ENCODE measurements around the gene KDF1.

The KDF1 gene

DNA sequence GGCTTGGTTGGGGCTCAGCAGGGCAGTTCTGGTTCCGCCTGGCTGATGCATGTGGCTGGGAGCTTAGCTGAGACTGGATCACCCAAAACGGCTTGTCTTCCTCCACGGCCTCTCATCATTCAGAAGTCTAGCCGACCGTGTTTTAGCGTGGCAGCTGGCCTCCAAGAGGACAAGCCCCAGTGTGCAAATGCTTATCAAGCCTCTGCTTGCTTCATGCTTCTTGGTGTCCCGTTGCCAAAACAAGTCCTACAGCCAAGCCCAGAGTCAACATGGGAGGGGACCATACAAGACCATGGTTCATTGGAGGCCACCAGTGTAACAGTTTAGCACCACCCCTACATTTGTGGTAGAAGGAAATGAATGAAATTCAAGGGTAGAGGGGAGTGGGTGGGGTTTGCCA, 10.5 kb upstream of the KDF1 start:
- no peak overlapping the region for H3K9ac ChIP-seq (ENCODE audit: low read length)
- H3K27ac ChIP-seq (ENCODE audit: low read depth, low read length), result no peak overlapping the region
- no peaks in the 10 kb centered on the region for H3K4me1 ChIP-seq (ENCODE audit: insufficient read depth, low read length)
- no peaks in the 10 kb centered on the region for H3K27me3 ChIP-seq (ENCODE audit: control insufficient read depth in 1 of 2, insufficient read depth in 2 of 2, low read length in 2 of 2)
- no peaks in the 10 kb centered on the region for H3K9me3 ChIP-seq (ENCODE audit: low read length)
- no peak overlapping the region for H3K4me3 ChIP-seq (ENCODE audit: low read depth in 1 of 2, low read length in 2 of 2)
- H3K36me3 ChIP-seq (ENCODE audit: insufficient read depth, low read length), result no peaks in the 10 kb centered on the region

DNA sequence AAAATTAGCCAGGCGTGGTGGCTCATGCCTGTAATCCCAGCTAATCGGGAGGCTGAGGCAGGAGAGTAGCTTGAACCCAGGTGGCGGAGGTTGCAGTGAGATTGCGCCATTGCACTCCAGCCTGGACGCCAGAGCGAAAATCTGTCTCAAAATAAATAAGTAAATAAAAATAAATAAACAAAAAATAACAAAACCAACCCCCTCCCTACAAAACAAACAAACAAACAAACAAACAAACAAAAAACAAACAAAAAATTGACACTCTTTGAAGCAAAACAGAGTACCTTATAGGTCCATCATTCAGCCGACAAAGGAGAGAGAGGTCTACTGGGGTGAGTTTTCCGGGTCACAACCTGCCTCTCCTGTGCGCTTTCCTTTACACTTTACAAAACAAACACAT, 5.4 kb upstream of the KDF1 start:
- Histone ChIP-seq H3K9me3 (ENCODE audit: low read length) (no peaks in the 10 kb centered on the region), H3K4me3 (ENCODE audit: low read depth in 1 of 2, low read length in 2 of 2) (no peak overlapping the region), H3K36me3 (ENCODE audit: insufficient read depth, low read length) (no peaks in the 10 kb centered on the region), H3K4me1 (ENCODE audit: insufficient read depth, low read length) (no peaks in the 10 kb centered on the region), H3K27me3 (ENCODE audit: control insufficient read depth in 1 of 2, insufficient read depth in 2 of 2, low read length in 2 of 2) (peaks cover 3 to 5% of the 10 kb centered on the region in 2 donors), H3K27ac (ENCODE audit: low read depth, low read length) (no peak overlapping the region), H3K9ac (ENCODE audit: low read length) (no peak overlapping the region)

DNA sequence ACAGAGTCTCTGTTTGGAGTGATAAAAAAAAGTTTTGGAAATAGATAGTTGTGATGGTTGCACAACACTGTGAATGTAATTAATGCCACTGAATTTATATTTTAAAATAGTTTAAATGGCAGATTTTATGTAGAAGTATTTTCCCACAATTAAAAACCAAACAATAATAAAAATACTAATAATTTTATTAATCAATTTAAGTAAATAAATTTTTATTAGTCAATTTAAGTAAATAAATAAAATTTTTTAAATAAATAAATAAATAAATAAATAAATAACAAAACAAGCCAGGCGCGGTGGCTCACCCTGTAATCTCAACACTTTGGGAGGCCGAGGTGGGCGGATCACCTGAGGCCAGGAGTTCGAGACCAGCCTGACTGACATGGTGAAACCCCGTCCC, 4.9 kb upstream of the KDF1 start:
- Histone ChIP-seq H3K36me3 (ENCODE audit: insufficient read depth, low read length) (no peaks in the 10 kb centered on the region), H3K4me1 (ENCODE audit: insufficient read depth, low read length) (no peaks in the 10 kb centered on the region), H3K27me3 (ENCODE audit: control insufficient read depth in 1 of 2, insufficient read depth in 2 of 2, low read length in 2 of 2) (peaks cover 7 to 9% of the 10 kb centered on the region in 2 donors), H3K27ac (ENCODE audit: low read depth, low read length) (no peak overlapping the region), H3K9me3 (ENCODE audit: low read length) (no peaks in the 10 kb centered on the region), H3K4me3 (ENCODE audit: low read depth in 1 of 2, low read length in 2 of 2) (no peak overlapping the region), H3K9ac (ENCODE audit: low read length) (no peak overlapping the region)

DNA sequence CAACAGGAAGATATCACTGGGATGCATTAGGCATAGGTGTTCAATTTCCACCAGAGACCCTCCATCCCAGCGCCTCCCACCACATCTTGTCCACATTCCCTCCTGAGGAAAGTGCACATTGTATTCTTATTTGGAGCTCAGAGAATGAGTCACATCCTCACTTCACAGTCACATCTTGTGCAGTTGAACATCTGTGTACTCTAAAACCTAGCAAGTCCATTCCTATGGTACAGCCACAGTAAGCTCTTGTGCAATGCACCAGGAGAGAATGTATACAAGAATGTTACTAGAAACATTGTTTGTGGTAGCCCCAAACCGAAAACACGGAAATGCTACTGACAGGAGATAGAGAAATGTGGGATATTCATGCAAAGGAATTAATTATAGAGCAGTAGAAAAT, 1.6 kb upstream of the KDF1 start:
- no peaks in the 10 kb centered on the region for H3K9me3 ChIP-seq (ENCODE audit: low read length)
- H3K9ac ChIP-seq (ENCODE audit: low read length), result no peak overlapping the region
- no peaks in the 10 kb centered on the region for H3K36me3 ChIP-seq (ENCODE audit: insufficient read depth, low read length)
- H3K4me3 ChIP-seq (ENCODE audit: low read depth in 1 of 2, low read length in 2 of 2), result no peak overlapping the region
- no peaks in the 10 kb centered on the region for H3K4me1 ChIP-seq (ENCODE audit: insufficient read depth, low read length)
- H3K27me3 ChIP-seq (ENCODE audit: control insufficient read depth in 1 of 2, insufficient read depth in 2 of 2, low read length in 2 of 2), result peaks cover 24 to 27% of the 10 kb centered on the region in 2 donors
- no peak overlapping the region for H3K27ac ChIP-seq (ENCODE audit: low read depth, low read length)

DNA sequence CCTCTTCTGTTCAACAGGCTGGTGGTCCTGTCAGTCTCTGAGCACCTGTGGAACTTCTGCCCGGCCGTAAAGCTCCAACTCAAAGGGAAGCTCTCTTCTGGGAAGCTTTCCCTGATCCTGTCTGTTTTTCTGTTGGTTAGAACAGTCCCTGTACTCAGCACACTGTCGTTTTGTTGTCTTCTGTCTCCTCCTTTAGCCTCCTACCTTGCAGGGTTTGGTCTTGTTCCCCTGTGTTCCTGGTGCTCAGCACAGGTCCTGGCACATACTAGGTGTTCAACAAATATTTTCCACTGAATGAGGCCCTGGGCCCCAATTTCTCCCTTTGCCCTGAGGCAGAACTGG, 328 bp upstream of the KDF1 start:
- no peak overlapping the region for H3K9ac ChIP-seq (ENCODE audit: low read length)
- no peaks in the 10 kb centered on the region for H3K4me1 ChIP-seq (ENCODE audit: insufficient read depth, low read length)

DNA sequence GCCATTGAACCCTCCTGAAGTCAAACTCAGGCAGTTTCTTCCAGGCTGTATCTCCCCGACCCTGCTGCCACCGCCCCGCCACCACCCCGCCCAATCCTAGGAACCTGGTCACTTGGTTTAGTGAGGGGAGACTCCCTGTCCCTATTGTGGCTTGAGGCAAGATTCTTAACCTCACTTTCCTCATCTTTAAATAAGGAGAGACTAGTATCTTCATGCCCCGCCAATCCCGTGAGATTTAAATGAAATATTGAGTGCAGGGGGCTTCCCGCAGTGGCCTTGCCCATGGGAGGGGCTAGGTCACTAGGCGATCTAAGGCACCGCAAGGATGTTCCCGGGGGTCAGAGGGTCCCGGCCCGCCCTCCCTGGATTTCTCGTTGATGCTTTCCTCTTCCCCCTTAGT, 998 bp downstream of the KDF1 start:
- H3K9me3 ChIP-seq (ENCODE audit: low read length), result no peaks in the 10 kb centered on the region
- no peak overlapping the region for H3K4me3 ChIP-seq (ENCODE audit: low read depth in 1 of 2, low read length in 2 of 2)
- no peaks in the 10 kb centered on the region for H3K36me3 ChIP-seq (ENCODE audit: insufficient read depth, low read length)
- no peak overlapping the region for H3K9ac ChIP-seq (ENCODE audit: low read length)
- no peaks in the 10 kb centered on the region for H3K4me1 ChIP-seq (ENCODE audit: insufficient read depth, low read length)
- H3K27me3 ChIP-seq (ENCODE audit: control insufficient read depth in 1 of 2, insufficient read depth in 2 of 2, low read length in 2 of 2), result peaks cover 24 to 27% of the 10 kb centered on the region in 2 donors
- H3K27ac ChIP-seq (ENCODE audit: low read depth, low read length), result no peak overlapping the region

More for the DNA sequence above, 328 bp upstream of the KDF1 start:
- Histone ChIP-seq H3K4me3 (ENCODE audit: low read depth in 1 of 2, low read length in 2 of 2) (no peak overlapping the region), H3K27me3 (ENCODE audit: control insufficient read depth in 1 of 2, insufficient read depth in 2 of 2, low read length in 2 of 2) (peaks cover 24 to 27% of the 10 kb centered on the region in 2 donors), H3K9me3 (ENCODE audit: low read length) (no peaks in the 10 kb centered on the region), H3K27ac (ENCODE audit: low read depth, low read length) (no peak overlapping the region), H3K36me3 (ENCODE audit: insufficient read depth, low read length) (no peaks in the 10 kb centered on the region)

DNA sequence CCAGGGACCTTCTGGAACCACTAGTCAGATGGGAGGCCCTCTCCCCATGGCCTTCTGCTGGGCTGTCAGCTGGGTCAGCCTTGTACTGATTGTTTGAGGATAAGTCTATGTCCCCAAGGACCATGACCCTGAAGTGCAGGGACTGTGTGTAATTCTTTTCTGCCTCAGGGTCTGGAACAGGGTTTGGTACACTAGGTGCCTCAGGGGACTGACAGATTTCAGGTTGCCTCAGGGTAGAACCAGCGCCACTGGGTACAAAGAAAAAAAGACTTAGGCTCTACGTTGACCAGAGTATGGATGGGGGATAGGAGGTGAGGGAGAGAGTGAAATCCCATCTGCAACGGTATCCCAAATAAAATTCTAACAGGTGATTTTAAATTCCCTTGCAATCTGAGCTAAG, 3.0 kb downstream of the KDF1 start:
- H3K27ac ChIP-seq (ENCODE audit: low read depth, low read length), result no peak overlapping the region
- H3K4me1 ChIP-seq (ENCODE audit: insufficient read depth, low read length), result no peaks in the 10 kb centered on the region
- H3K4me3 ChIP-seq (ENCODE audit: low read depth in 1 of 2, low read length in 2 of 2), result no peak overlapping the region

DNA sequence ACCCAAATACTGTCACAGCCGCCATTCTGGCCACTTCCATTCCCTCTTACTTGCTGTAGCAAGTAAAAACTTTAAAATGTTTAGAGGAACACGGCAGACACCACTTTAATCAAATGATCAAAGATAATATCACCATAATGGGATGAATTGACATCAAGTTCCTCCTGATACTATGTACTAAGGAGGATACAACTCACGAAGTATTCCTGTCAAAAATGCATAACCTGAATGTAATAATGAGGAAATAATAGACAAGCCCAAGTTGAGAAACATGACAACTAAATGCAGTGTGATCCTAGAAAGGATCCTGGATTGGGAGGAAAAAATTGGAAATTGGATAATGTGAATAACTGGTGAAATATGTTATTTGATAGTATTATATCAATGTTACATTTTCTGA, 3.9 kb downstream of the KDF1 start:
- Histone ChIP-seq H3K4me3 (ENCODE audit: low read depth in 1 of 2, low read length in 2 of 2) (no peak overlapping the region), H3K27me3 (ENCODE audit: control insufficient read depth in 1 of 2, insufficient read depth in 2 of 2, low read length in 2 of 2) (peaks cover 24 to 27% of the 10 kb centered on the region in 2 donors), H3K4me1 (ENCODE audit: insufficient read depth, low read length) (no peaks in the 10 kb centered on the region), H3K9ac (ENCODE audit: low read length) (no peak overlapping the region), H3K36me3 (ENCODE audit: insufficient read depth, low read length) (no peaks in the 10 kb centered on the region), H3K27ac (ENCODE audit: low read depth, low read length) (no peak overlapping the region), H3K9me3 (ENCODE audit: low read length) (no peaks in the 10 kb centered on the region)

More for the DNA sequence above, 3.0 kb downstream of the KDF1 start:
- peaks cover 24 to 27% of the 10 kb centered on the region in 2 donors for H3K27me3 ChIP-seq (ENCODE audit: control insufficient read depth in 1 of 2, insufficient read depth in 2 of 2, low read length in 2 of 2)
- no peaks in the 10 kb centered on the region for H3K36me3 ChIP-seq (ENCODE audit: insufficient read depth, low read length)
- H3K9me3 ChIP-seq (ENCODE audit: low read length), result no peaks in the 10 kb centered on the region
- no peak overlapping the region for H3K9ac ChIP-seq (ENCODE audit: low read length)

DNA sequence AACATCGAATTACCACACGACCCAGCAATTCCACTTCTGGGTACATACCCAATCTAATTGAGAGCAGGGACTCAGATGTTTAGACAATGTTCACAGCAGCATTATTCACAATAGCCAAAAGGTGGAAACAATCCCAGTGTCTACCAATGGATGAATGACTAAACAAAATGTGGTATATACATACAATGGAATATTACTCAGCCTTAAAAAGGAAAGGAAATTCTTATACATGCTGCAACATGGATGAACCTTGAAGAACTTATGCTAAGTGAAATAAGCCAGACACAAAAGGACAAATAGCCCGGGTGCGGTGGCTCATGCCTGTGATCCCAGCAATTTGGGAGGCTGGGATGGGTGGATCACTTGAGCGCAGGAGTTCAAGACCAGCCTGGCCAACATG, 6.9 kb downstream of the KDF1 start:
- H3K4me1 ChIP-seq (ENCODE audit: insufficient read depth, low read length), result no peaks in the 10 kb centered on the region
- no peaks in the 10 kb centered on the region for H3K9me3 ChIP-seq (ENCODE audit: low read length)
- no peak overlapping the region for H3K4me3 ChIP-seq (ENCODE audit: low read depth in 1 of 2, low read length in 2 of 2)
- H3K9ac ChIP-seq (ENCODE audit: low read length), result no peak overlapping the region
- H3K36me3 ChIP-seq (ENCODE audit: insufficient read depth, low read length), result no peaks in the 10 kb centered on the region
- H3K27me3 ChIP-seq (ENCODE audit: control insufficient read depth in 1 of 2, insufficient read depth in 2 of 2, low read length in 2 of 2), result peaks cover 0 to 1% of the 10 kb centered on the region in 2 donors
- no peak overlapping the region for H3K27ac ChIP-seq (ENCODE audit: low read depth, low read length)

DNA sequence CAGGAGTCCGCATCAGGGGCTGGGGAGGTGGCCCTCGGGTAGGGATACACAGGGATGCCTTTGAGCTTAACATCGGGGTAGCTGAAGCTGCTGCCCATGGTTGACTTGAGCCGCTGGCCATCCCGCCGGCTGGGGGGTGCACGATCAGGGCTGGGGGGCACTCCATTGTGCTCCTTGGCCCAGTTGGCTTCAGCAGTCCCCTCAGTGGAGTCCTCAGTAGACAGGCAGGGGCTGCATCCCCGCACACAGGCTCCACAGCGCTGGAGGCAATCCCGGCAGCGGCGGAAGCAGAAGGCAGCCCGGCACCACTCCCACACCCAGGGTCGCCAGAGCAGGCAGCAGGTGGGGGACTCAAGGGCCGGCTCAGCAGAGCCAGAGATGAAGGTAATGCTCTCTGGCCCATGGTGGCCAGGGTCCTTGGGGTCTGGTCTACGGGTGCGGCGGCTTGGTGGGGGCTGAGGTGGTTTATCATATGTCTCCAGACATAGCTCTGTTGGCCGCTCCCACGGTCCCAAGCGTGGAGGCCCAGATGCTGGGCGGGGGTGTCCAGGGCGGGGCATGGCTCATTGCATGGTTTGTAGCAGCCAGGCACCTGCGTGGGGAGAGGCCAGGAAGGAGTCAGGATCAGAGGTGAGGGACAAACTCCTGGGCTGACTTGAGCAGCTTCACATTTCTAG, 8.3 kb downstream of the KDF1 start:
- Histone ChIP-seq H3K27me3 (ENCODE audit: control insufficient read depth in 1 of 2, insufficient read depth in 2 of 2, low read length in 2 of 2) (no peaks in the 10 kb centered on the region), H3K4me3 (ENCODE audit: low read depth in 1 of 2, low read length in 2 of 2) (no peak overlapping the region), H3K36me3 (ENCODE audit: insufficient read depth, low read length) (peaks cover 3% of the 10 kb centered on the region), H3K9ac (ENCODE audit: low read length) (no peak overlapping the region), H3K27ac (ENCODE audit: low read depth, low read length) (no peak overlapping the region), H3K4me1 (ENCODE audit: insufficient read depth, low read length) (no peaks in the 10 kb centered on the region), H3K9me3 (ENCODE audit: low read length) (no peaks in the 10 kb centered on the region)

DNA sequence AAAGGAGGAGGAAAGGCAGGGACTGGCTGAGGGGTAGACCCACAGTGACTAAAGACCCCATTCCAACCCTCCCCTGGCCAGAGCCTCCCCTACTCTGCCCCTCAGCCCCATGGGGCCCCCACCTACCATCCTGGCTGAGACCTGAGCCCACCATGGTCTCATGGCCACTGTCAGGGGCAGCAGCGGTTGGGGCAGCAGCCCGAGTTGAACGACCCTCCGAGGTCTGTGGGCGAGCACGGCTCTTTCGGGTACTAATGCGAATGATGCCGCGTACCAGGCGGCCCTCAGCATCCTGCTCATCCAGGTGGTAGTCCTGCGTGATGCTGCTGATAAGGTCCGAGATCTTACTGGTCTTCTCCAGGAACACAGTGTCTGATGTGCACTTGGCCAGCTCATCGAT, 9.1 kb downstream of the KDF1 start:
- Histone ChIP-seq H3K9ac (ENCODE audit: low read length) (no peak overlapping the region), H3K4me3 (ENCODE audit: low read depth in 1 of 2, low read length in 2 of 2) (no peak overlapping the region), H3K27me3 (ENCODE audit: control insufficient read depth in 1 of 2, insufficient read depth in 2 of 2, low read length in 2 of 2) (no peaks in the 10 kb centered on the region), H3K27ac (ENCODE audit: low read depth, low read length) (no peak overlapping the region), H3K9me3 (ENCODE audit: low read length) (no peaks in the 10 kb centered on the region), H3K4me1 (ENCODE audit: insufficient read depth, low read length) (no peaks in the 10 kb centered on the region), H3K36me3 (ENCODE audit: insufficient read depth, low read length) (peaks cover 11% of the 10 kb centered on the region)

DNA sequence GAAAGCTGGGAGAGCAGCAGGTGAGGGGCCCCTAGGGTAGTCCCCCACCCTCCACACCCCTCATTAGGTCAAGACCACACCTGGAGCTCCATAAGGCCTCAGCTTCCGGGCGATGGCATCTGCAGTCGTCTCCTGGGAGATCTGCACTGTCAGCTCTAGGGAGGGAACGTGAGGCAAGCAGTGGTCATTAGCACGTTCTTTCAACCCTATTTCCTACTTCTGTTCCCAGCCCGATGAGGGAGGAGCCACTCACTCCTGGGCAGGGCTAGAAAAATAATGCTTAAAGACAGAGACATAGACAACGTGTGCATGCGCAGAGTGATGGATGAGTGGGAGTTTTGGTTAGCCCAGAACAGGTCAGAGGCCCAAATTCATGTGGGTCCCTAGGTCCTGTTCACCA, 9.7 kb downstream of the KDF1 start:
- H3K4me1 ChIP-seq (ENCODE audit: insufficient read depth, low read length), result no peaks in the 10 kb centered on the region
- H3K4me3 ChIP-seq (ENCODE audit: low read depth in 1 of 2, low read length in 2 of 2), result no peak overlapping the region
- H3K9me3 ChIP-seq (ENCODE audit: low read length), result no peaks in the 10 kb centered on the region
- H3K27me3 ChIP-seq (ENCODE audit: control insufficient read depth in 1 of 2, insufficient read depth in 2 of 2, low read length in 2 of 2), result no peaks in the 10 kb centered on the region
- H3K9ac ChIP-seq (ENCODE audit: low read length), result no peak overlapping the region
- H3K36me3 ChIP-seq (ENCODE audit: insufficient read depth, low read length), result peaks cover 17% of the 10 kb centered on the region
- no peak overlapping the region for H3K27ac ChIP-seq (ENCODE audit: low read depth, low read length)

Data from muscle layer of colon (tissue), 2 donors.